ENCODE data around the gene TTLL10. TPM values are rescaled to one million over a fixed set of nuclear protein-coding genes. Genes with fewer than 3 reads are reported as not detected.
A peak's percentile ranks its signal among the peaks of the same experiment; 100 is the strongest.

Gene TTLL10
- total and polyA plus RNA-seq, 2 of the 4 experiments (the other 2 are of a cell fraction) = not detected

- H2BK15ac ChIP-seq (ENCODE audit: low read depth, low read length) = no peak overlapping the region
- no peak overlapping the region for H2AFZ ChIP-seq (replicated peaks; ENCODE audit: low read length, poor library complexity)
- no peak overlapping the region for H2BK20ac ChIP-seq (ENCODE audit: low read depth, low read length)
- intact Hi-C loops (cut with micrococcal nuclease) = no loop called here
- H2AK5ac ChIP-seq (ENCODE audit: low read depth, low read length) = no peak overlapping the region
- H4K20me1 ChIP-seq (ENCODE audit: insufficient read depth, low read length) = no peaks in the 10 kb centered on the region
- H3K4me2 ChIP-seq (ENCODE audit: low read depth, low read length) = no peak overlapping the region
- dilution Hi-C loops (cut with HindIII; ENCODE audit: low sequenced_read_pairs, unreplicated experiment) = no loop called here
- no peak overlapping the region for H3K14ac ChIP-seq (replicated peaks; ENCODE audit: low read depth, low read length)
- H3K56ac ChIP-seq (ENCODE audit: extremely low read depth, insufficient read depth, low read length) = no peak overlapping the region
- no peak overlapping the region for H4K5ac ChIP-seq (ENCODE audit: low read depth, low read length)
- no peak overlapping the region for H4K8ac ChIP-seq (ENCODE audit: low read depth in 2 of 2, low read length in 2 of 2)
- H2AK9ac ChIP-seq (replicated peaks; ENCODE audit: low read depth, low read length, poor library complexity) = peak overlapping the region; percentile 16
- no peak overlapping the region for H4K91ac ChIP-seq (ENCODE audit: insufficient read depth, low read depth, low read length)
- no peak for DNase-seq
- no peaks in the 10 kb centered on the region for H3K79me1 ChIP-seq (ENCODE audit: low read depth in 1 of 2, low read length in 2 of 2)
- in situ Hi-C loops (cut with MboI; ENCODE audit: low sequenced_read_pairs) = no loop called here
- TF ChIP-seq BHLHE40 (IDR thresholded peaks at IDR 0.05; ENCODE audit: low read depth, low read length) (no peak), RFX5 (IDR thresholded peaks at IDR 0.05; ENCODE audit: low read depth, low read length) (no peak), CEBPB (IDR thresholded peaks at IDR 0.05; ENCODE audit: low read depth, low read length) (no peak)
- no peak overlapping the region for H2BK5ac ChIP-seq (ENCODE audit: low read depth, low read length, poor library complexity, severe bottlenecking)
- H3K27ac ChIP-seq (ENCODE audit: insufficient read depth, low read length) = no peak overlapping the region
- H2BK120ac ChIP-seq (ENCODE audit: low read depth, low read length) = no peak overlapping the region
- CTCF ChIA-PET = no interaction called here
- no peaks in the 10 kb centered on the region for H3K9me3 ChIP-seq (ENCODE audit: control insufficient read depth, insufficient read depth, low read length)
- no peak for ATAC-seq (ENCODE audit: low read depth)
- H3K9ac ChIP-seq (ENCODE audit: low read depth, low read length) = no peak overlapping the region
- no peaks in the 10 kb centered on the region; the same call in 1 of the 2 replicates for H3K27me3 ChIP-seq (ENCODE audit: control insufficient read depth, insufficient read depth, low read length)
- H3K36me3 ChIP-seq (ENCODE audit: control insufficient read depth, insufficient read depth, low read length) = no peaks in the 10 kb centered on the region
- WGBS, 2 experiments (ENCODE audit: extremely low coverage in 2 of 2, insufficient read length in 1 of 2) = 80% methylated on average over 3 of the region's 27 CpGs; no CpG with 5 or more reads in 1 of the 2 experiments
- no TSS peak for BruUV-seq (replicated peaks)
- no peak overlapping the region for H3K4ac ChIP-seq (ENCODE audit: low read depth, low read length)
- H3K4me3 ChIP-seq (ENCODE audit: insufficient read depth, low read depth, low read length) = no peak overlapping the region
- no peak overlapping the region for H3K18ac ChIP-seq (ENCODE audit: low read depth, low read length)
- H3K23ac ChIP-seq (ENCODE audit: low read depth, low read length) = no peak overlapping the region
- no peaks in the 10 kb centered on the region for H3K9me1 ChIP-seq (ENCODE audit: insufficient read depth, low read length)
- H3K4me1 ChIP-seq (ENCODE audit: control insufficient read depth, insufficient read depth, low read length) = peaks cover 3% of the 10 kb centered on the region; the same call in 1 of the 2 replicates
- POLR2A ChIA-PET (ENCODE audit: unreplicated experiment) = no interaction called here
Measured at GRCh38 chr1:1202831-1203560, 29.3 kb downstream of the TTLL10 start.
